ENCODE results near the gene BANK1. TPM values are rescaled to one million over a fixed set of nuclear protein-coding genes. Genes with fewer than 3 reads are reported as not detected.
A peak's percentile ranks its signal among the peaks of the same experiment; 100 is the strongest.

Gene BANK1
- total RNA-seq, 1 donor from 2014 or later = 336 TPM

DNA sequence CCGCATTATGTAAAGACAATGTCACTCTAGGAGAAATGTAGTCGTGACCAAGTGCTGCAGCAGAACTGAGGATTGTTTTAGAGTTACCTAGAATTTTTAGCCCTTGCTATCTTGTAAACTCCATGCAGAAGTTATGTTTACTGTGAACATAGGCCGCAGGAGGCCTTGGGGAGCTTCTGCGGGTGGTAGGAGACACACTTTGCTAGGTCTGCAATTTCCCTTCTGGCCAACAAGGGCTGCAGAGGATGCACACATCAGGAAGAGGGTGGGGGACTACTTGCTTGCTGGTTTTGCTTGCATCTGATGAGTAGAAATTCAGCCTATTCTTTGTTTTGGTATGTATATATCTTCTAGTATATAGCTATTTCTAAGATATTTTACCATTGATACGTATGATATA is 23.1 kb downstream of the BANK1 start:
- POLR2A ChIA-PET = interaction anchor here (0.7 to 6.3 kb wide), 16 partner anchors 8 to 644 kb away, joined by 3 to 114 read pairs (median 6); partner anchors contain the start of genes BANK1 and PPP3CA
- peak overlapping the region; percentile 81 for H3K4me3 Mint-ChIP-seq
- ATAC-seq (ENCODE audit: low read depth) (peak; percentile 97), DNase-seq (peak; percentile 39)
- intact Hi-C loops (cut with micrococcal nuclease) = loop anchor here (1.0 to 5.0 kb wide), 5 partner anchors 8 to 194 kb away; no protein-coding TSS in a partner anchor
- CTCF ChIA-PET = interaction anchor here (1.6 kb wide), 1 partner anchor 46 kb away, joined by 7 read pairs; no protein-coding TSS in a partner anchor
- peaks cover 45% of the 10 kb centered on the region for H3K36me3 Mint-ChIP-seq (ENCODE audit: low read depth)
- TF ChIP-seq, protein P1, sequence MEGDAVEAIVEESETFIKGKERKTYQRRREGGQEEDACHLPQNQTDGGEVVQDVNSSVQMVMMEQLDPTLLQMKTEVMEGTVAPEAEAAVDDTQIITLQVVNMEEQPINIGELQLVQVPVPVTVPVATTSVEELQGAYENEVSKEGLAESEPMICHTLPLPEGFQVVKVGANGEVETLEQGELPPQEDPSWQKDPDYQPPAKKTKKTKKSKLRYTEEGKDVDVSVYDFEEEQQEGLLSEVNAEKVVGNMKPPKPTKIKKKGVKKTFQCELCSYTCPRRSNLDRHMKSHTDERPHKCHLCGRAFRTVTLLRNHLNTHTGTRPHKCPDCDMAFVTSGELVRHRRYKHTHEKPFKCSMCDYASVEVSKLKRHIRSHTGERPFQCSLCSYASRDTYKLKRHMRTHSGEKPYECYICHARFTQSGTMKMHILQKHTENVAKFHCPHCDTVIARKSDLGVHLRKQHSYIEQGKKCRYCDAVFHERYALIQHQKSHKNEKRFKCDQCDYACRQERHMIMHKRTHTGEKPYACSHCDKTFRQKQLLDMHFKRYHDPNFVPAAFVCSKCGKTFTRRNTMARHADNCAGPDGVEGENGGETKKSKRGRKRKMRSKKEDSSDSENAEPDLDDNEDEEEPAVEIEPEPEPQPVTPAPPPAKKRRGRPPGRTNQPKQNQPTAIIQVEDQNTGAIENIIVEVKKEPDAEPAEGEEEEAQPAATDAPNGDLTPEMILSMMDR (IDR thresholded peaks at IDR 0.05) = no peak
- no peaks in the 10 kb centered on the region for H3K27me3 Mint-ChIP-seq
- H3K4me1 Mint-ChIP-seq = peaks cover 83% of the 10 kb centered on the region
- peak overlapping the region; percentile 92 for H3K27ac Mint-ChIP-seq
- H3K9me3 Mint-ChIP-seq = no peaks in the 10 kb centered on the region

DNA sequence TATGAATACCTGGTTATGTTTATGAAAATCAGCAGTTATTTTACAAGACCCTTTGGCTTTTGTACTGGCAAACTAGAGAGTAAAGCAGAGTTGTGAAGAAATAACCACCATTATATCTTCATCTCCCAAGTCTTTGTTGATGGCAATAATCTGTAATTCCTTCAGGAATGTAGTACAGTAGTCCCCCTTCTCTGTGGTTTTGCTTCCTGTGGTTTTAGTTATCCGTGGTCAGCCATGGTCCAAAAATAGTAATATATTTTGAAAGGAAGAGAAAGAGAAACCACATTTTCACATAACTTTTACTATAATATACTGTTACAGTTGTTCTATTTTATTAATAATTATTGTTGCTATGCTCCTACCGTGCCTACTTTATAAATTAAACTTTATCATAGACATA is 27.8 kb downstream of the BANK1 start:
- no peak for ATAC-seq (ENCODE audit: low read depth)
- no peak for DNase-seq
- peak overlapping the region; percentile 50 for H3K4me3 Mint-ChIP-seq

DNA sequence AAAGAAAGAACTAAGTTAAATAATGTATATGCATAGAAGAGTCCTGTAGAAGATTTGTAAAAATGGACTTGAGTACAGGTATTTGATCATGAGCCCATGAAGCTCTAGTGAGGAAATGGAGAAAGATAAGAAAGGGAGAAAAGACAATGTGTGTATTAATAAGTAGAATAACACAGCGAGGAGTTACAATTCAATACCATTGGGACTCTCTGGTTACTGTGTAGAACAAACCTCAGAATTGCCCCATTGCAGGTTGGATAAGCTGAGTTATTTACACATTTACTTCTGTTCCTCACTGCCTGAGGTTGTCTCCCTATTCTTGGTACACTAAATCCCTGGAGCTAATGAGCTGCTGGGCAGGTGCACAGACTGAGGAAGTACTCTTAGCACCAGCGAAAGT is 33.3 kb downstream of the BANK1 start:
- Mint-ChIP-seq H3K27me3 (no peaks in the 10 kb centered on the region), H3K4me1 (peaks cover 81% of the 10 kb centered on the region), H3K36me3 (ENCODE audit: low read depth) (peaks cover 57% of the 10 kb centered on the region), H3K9me3 (peaks cover 15% of the 10 kb centered on the region), H3K27ac (peak overlapping the region; percentile 72), H3K4me3 (peak overlapping the region; percentile 21)
- intact Hi-C loops (cut with micrococcal nuclease) = loop anchor here (1.0 to 2.0 kb wide), 2 partner anchors 10 to 15 kb away; no protein-coding TSS in a partner anchor
- POLR2A ChIA-PET = interaction anchor here (0.5 to 1.4 kb wide), 6 partner anchors 9 to 134 kb away, joined by 3 to 6 read pairs (median 4); no protein-coding TSS in a partner anchor
- ATAC-seq (ENCODE audit: low read depth) = peak; percentile 48
- CTCF ChIA-PET = interaction anchor here (0.9 to 1.3 kb wide), 2 partner anchors 17 to 36 kb away, joined by 3 to 4 read pairs; no protein-coding TSS in a partner anchor
- TF ChIP-seq, protein P1 (IDR thresholded peaks at IDR 0.05) = no peak
- no peak for DNase-seq

More for the DNA sequence above, 27.8 kb downstream of the BANK1 start:
- TF ChIP-seq, protein P1 (IDR thresholded peaks at IDR 0.05) = no peak
- no peaks in the 10 kb centered on the region for H3K27me3 Mint-ChIP-seq
- H3K36me3 Mint-ChIP-seq (ENCODE audit: low read depth) = peaks cover 54% of the 10 kb centered on the region
- ChIA-PET POLR2A (no interaction called here), CTCF (no interaction called here)
- intact Hi-C loops (cut with micrococcal nuclease) = loop anchor here (2.0 kb wide), 1 partner anchor 24 kb away; no protein-coding TSS in a partner anchor
- H3K9me3 Mint-ChIP-seq = peaks cover 15% of the 10 kb centered on the region
- H3K4me1 Mint-ChIP-seq = peaks cover 89% of the 10 kb centered on the region
- H3K27ac Mint-ChIP-seq = peak overlapping the region; percentile 67

DNA sequence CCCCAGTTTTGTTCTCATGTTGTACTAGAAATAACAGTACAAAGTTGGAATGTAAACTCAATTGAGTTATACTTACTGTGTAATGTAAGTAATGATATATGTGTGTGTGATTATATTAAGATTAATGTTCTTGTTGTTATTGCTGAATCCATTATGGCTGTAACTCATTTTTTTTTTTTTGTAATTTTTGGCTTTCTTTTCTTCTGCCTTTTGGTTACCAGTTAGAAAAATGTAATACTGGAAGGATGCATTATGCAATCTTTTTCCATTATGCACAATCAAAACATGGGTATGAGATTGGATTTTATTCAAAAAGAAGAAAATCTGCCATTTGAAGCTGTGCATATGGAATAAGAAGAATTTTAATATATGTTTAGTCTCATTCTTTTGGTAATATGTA is 34.0 kb downstream of the BANK1 start:
- no peak for ATAC-seq (ENCODE audit: low read depth)
- ChIA-PET CTCF (interaction anchor here (1.3 kb wide), 1 partner anchor 18 kb away, joined by 4 read pairs; no protein-coding TSS in a partner anchor), POLR2A (interaction anchor here (0.5 to 1.4 kb wide), 6 partner anchors 9 to 133 kb away, joined by 3 to 6 read pairs (median 4); no protein-coding TSS in a partner anchor)
- Mint-ChIP-seq H3K9me3 (peaks cover 15% of the 10 kb centered on the region), H3K4me3 (peak overlapping the region; percentile 21), H3K27ac (peak overlapping the region; percentile 72), H3K27me3 (no peaks in the 10 kb centered on the region), H3K4me1 (peaks cover 78% of the 10 kb centered on the region), H3K36me3 (ENCODE audit: low read depth) (peaks cover 58% of the 10 kb centered on the region)
- TF ChIP-seq, protein P1 (IDR thresholded peaks at IDR 0.05) = no peak
- DNase-seq = no peak
- intact Hi-C loops (cut with micrococcal nuclease) = loop anchor here (2.0 kb wide), 1 partner anchor 14 kb away; no protein-coding TSS in a partner anchor

DNA sequence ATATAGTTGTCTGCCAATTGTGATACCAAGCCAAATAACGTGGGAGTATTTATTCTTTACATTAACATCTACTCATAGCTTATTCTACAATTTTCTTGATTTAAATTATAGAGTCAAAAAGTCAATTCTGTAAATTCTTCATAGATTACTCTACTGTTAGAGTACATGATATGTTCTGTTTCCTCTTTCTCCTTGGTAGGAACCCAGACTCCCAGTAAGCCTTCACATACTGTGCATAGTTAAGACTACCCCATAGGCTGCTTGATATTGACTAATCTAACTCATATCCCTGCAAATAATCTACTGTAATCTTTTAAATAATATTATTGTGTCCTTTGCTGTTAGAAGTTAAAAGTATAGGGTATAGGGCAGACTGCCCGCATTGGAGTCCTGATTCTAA is 35.4 kb downstream of the BANK1 start:
- intact Hi-C loops (cut with micrococcal nuclease) = loop anchor here (1.0 to 5.0 kb wide), 3 partner anchors 8 to 34 kb away; partner anchors contain the start of gene BANK1
- peak; percentile 43 for ATAC-seq (ENCODE audit: low read depth)
- peak overlapping the region; percentile 14 for H3K27ac Mint-ChIP-seq

More for the DNA sequence above, 35.4 kb downstream of the BANK1 start:
- H3K9me3 Mint-ChIP-seq = peaks cover 8% of the 10 kb centered on the region
- TF ChIP-seq, protein P1 (IDR thresholded peaks at IDR 0.05) = no peak
- peaks cover 73% of the 10 kb centered on the region for H3K4me1 Mint-ChIP-seq
- H3K36me3 Mint-ChIP-seq (ENCODE audit: low read depth) = peaks cover 50% of the 10 kb centered on the region
- no peak for DNase-seq
- peak overlapping the region; percentile 19 for H3K4me3 Mint-ChIP-seq
- ChIA-PET POLR2A (no interaction called here), CTCF (no interaction called here)
- H3K27me3 Mint-ChIP-seq = no peaks in the 10 kb centered on the region

All from activated B cell treated with CpG ODN at 0.5 μM for 24 hours (primary cell).